GM19239 (cell line): ENCODE data around the gene PI4KB.
A peak's percentile ranks its signal among the peaks of the same experiment; 100 is the strongest.
"Not testable (repeated sequence)": the region's sequence is repeated elsewhere in the genome, so short reads cannot be mapped to it uniquely, and the experiment has no call there.

Experiments used
- DNase-seq: peaks from one replicate; pipeline ENCODE4 v3.0.0; 2011; ENCODE audit warnings: low spot score; ENCODE audit not compliant: insufficient read length
- FAIRE-seq: peaks from 2 replicates; lab custom pipeline; 2011; peaks lifted over from hg19 to GRCh38; lab: Jason Lieb, UNC

Gene PI4KB

DNA sequence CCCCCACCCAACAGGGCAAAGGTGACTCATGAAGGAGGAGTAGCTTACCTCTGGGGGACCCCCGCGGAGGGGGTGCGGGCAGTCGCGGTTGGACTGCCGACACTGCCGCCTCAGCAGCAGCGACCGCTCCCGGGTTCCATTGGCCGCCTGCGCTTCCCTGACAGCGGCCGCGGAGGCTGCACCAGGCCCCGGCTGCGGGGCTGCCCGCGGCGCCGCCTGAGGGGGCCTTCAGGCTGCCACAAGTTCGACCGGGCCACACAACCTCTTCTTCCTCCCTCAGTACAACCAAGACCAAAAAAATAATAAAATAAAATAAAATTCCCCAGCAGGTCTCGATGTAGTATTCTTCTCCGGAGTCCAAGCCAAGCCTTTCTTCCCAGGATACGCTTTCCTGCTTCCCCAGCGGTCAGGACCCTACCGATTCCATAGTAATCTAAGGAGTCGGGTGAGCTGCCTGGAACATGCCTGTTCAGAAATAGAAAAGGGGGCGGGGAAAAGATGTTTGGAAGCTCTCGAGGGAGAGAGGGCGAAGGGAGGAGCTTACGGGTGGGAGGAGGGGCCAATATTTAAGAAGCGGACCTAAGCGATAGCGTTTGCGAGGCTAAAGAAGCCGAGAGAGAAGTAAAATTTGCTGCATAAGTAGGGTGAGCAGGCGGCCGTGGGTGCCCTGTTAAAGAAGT is at the start of gene PI4KB:
TSS of gene PI4KB (minus strand) at position 194 of the 680 bp plus-strand sequence. CDS start 10,935 bp downstream, outside the sequence.
- DNase-seq (peak; percentile 89), FAIRE-seq (peak; percentile 97)

DNA sequence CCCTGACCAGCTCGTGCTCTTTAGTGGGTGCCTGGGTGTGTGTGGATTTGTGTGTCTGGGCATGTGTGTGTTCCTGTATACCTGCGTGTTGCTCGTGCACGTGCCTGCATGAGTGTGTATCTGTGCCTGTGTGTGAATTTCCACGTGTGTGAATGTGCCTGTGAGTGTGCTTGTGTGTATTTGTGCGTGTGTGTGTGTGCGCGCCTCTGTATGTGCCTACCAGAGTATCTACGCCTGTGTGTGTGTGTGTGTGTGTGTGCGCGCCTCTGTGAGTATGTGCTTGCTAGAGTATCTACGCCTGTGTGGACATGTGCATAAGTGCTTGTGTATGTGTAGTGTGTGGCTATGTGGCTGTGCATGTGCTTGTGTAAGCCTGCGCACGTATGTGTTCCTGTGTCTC is 46.0 kb upstream of the PI4KB start:
- no peak for DNase-seq
- no peak for FAIRE-seq

DNA sequence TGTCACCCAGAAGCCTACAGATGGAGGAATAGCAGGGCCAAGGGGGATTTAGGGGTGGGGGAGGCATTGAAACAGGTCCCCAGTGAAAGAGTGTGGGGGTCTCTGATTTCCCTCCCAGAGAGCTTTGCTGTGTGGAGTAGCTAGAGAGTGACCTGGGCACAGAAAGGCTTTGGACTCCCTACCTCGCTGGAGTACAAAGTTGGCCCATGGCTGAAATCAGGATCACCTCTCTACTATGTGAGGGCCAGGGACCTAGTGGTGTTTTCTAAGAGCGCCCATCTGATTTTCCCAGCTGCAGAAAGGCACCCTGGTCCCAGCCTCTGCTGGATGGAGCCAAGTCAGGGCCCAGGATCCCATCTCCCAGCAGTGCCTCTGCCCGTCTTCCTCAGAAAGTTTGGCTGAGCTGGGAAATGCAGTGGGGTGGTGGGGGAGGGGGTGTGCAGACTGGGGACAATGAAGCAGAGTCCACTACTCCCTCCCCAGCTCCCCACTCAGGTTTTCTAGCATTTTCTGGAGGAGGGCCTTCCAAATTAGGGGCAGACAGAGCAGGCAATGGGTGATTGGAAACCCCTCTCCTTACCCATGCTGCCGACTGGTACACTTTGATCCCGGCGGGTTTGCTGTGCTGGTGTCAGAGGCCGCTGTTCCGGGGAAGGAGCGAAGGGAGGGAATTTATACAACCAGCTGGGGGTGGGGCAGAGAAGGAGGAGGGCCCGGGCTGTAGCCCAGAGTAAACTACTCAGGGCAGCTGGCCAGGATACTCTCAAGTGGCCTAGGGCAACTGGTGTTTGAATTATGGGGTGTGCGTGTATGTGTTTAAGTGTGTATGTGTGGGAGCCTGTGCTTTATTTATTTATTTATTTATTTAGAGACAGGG is 45.1 kb upstream of the PI4KB start, which contains the start of gene SELENBP1:
TSS of gene SELENBP1 (minus strand) at position 648 of the 877 bp plus-strand sequence. CDS start at position 584, 64 bp downstream.
- DNase-seq (no peak), FAIRE-seq (no peak)

DNA sequence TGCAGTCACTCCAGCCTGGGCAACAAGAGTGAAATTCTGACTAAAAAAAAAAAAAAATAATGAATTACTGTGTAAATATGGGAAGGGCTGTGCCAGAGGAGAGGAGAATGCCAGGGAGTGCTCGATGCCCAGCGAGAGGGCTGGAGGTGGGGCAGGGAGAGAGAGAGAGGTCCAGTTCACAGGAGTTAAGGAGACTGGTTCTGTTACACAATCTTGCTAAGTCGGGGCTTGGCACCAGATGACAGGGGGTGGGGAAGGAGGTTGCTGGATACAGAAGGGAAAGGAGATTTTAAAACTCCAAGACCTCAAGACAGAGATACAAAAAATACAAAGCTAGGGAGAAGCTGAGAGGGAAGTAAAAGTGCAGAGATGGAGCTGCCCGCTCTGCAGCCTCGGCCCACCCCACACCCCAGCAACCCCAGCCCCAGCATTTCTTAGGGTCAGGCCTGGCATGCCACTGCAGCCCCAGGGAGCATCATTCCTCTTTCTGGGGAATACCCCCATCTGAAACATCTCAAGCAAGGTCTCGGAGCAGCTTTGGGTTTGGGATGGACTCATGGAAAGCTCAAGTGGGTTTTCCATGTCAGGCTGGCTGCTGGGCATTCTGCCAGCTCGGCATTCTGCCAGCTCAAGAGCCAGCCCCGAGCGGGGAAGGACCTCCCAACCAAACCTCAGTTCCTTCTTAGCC is 44.3 kb upstream of the PI4KB start:
- DNase-seq (no peak), FAIRE-seq (no peak)

DNA sequence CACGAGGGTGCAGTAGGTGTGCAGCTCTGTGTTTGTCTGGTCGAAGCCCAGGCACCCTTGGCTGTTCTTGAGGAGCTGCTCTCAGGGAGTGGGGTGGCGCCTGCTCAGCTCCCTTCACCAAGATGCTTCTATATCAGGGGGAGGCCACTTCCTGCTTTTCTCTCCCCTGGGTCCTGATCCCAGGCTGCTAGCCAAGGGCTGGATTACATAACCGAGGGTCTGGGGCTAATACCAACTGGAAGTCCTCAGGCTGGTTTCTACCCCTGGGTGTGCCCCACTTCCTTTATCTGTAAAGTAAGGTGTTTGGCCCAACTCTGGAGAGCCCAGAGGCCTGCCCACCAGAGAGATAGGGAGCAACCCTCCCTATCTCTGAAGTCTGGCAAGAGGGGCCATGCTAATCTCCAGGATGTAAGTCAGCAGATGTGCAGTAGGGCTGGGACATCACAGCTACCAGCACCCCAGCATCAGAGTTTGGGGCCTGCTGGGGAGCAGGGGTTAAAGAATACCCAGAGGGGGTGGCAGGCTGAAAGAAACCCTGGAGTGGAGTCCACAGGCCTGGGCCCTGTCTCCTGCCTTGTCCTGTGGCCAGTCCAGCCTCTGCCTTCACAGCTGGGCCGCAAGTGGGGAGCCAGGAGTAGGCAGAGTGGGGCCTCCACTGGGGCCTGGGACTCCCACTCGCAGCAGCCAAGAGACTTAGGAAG is 43.1 kb upstream of the PI4KB start:
- FAIRE-seq: no peak
- DNase-seq: no peak

DNA sequence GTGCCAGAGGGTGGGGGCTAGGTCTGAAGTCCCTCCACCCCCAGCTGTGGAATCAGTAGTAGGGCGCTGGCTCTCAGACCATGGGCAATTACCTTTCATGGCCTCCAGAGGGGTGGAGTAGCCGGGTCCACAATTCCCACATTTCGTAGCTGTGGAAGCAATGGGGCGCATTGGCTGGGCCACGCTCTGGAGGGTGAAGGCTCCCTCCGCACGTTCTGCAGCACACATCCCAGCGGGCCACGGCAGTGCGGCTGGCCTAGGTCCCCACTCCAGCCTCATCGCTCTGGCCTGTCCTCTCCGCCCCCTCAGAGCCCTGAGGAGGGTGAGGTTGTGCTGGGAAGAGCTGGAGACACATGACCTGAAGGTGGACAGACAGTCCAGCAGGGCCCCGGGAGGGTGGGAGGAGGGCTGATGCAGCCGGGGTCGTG is 42.4 kb upstream of the PI4KB start:
- FAIRE-seq (no peak), DNase-seq (no peak)

DNA sequence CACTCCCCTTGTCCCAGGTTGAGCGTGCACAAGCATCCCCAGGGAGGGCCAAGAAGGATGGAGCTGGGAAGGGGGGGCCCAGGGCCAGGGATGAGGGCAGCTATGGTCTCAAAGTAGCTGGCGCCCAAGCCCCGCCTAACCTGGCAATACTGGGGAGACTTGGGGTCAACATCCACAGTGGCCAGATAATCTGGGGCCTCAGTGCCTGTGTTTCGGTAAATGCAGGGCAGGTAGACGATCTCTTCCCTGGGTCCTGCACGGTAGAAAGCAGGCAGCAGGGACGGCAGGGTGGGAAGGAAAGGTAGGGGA is 42.0 kb upstream of the PI4KB start:
- no peak for FAIRE-seq

DNA sequence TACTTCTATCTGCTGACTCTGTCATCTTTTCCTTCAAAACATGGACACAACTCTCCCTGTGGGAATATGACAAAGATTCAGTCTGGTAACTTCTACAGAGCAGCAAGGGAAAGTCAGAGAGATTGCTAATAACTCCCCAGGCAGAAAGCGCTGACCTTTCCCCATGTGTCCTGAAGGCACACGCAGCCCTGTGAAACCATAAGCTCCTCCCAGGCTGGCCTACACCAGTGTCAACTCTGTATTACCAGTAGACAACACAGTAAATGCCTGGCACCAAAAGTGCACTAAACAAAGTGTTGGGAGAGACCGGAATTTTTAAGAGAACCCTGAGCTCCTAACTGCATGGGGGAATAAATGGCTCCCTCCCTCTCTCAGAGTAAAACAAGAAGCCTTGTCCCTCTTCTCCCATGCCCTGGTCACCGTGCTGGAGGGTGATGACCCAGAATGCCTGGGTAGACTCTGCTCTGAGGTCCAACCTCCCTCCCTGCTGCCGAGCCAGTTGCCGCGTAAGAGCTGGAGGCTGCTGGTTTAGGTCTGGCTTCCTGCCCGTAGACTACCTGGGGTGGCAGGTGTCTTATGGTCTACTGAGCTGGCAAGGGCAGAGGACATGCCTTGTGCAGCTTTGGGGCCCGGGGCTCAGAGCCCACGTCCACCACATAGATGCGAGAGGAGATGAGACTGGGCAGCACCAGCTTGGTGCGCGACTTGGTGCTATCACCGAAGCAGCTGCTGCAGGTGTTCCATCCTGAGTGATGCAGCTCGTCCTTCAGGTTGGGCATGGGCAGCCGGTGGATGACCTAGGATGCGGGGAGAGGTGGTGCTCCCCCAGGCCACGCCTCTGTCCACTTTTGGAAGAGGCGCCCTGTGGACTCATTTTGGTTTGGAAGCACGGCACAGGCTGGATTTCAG is 41.4 kb upstream of the PI4KB start:
- FAIRE-seq (no peak), DNase-seq (no peak)

More for the DNA sequence above, 42.0 kb upstream of the PI4KB start:
- DNase-seq: no peak

DNA sequence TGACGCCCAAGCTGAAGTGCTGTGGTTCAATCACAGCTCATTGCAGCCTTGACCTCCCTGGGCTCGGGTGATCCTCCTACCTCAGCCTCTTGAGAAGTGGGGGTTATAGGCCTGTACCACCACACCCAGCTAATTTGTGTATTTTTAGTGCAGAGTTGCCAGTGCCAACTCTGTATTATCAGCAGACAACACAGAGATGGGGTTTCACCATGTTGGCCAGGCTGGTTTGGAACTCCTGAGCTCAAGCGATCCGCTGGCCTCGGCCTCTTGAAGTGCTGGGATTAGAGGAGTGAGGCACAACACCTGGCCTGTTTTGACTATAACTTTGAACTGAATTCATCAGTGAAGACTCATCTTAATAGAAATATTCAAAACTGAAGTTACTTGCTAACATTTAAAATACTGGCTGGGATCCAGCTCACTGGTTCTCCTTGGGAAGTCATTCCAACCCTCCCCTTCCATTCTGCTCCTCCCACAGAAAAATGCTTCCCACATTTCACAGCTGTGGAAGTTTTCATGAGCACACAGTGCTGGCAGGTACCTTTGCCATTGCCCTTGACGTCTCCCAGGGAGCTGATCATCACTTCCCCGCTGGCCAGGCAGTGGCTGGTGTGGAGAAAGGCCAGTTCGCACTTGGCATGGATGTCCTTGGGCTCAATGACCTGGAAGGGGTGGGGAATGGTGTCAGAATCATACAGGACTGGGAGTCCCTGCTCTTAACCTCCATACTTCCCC is 40.6 kb upstream of the PI4KB start:
- FAIRE-seq: no peak

DNA sequence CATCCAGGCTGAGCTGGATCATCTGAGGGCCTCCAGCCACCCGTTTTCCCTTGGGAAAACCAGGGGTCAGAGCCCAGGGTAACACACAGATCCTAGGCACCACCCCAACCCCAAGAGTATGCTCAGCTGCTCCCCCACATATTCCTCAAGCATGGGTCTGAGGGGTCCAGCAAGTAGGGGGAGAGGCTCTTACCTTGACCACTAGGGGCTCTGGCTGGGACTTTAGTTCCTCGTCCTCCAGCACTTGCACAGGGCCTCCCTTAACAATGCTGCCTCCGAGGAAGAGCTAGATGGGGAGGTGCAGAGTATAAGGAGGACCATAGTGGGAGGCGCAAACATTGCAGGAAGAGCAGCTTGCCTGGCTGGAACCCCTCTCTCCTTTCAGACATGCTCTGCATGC is 37.8 kb upstream of the PI4KB start:
- DNase-seq: no peak
- no peak for FAIRE-seq

More for the DNA sequence above, 40.6 kb upstream of the PI4KB start:
- DNase-seq: no peak

DNA sequence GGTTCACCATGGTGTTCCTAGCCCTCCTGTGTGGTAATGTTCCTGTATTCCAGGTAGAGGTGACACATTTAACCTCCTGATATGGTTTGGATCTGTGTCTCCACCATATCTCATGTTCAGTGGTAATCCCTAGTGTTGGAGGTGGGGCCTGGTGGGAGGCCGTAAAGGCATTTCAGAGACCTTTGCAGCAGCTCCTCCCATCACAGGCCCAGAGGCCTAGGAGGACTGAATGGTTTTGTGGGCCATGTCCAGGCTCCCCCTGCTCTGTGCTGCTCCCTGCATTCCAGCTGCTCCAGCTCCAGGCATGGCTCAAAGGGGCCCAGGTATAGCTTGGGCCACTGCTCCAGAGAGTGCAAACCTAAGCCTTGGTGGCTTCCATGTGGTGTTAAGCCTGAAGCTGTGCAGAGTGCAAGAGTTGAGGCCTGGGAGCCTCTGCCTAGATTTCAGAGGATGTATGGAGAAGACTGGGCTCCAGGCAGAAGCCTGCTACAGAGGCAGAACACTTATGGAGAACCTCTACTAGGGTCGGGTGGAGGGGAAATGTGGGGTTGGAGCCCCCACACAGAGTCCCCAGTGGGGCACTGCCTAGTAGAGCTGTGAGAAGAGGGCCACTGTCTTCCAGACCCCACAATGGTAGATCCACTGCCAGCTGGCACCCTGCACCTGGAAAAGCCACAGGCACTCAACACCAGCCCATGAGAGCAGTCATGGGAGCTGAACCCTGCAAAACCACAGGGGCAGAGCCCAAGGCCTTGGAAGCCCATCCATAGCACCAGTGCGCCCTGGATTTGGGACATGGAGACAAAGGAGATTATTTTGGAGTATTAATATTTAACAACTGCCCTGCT is 35.3 kb upstream of the PI4KB start:
- FAIRE-seq (no peak), DNase-seq (no peak)

DNA sequence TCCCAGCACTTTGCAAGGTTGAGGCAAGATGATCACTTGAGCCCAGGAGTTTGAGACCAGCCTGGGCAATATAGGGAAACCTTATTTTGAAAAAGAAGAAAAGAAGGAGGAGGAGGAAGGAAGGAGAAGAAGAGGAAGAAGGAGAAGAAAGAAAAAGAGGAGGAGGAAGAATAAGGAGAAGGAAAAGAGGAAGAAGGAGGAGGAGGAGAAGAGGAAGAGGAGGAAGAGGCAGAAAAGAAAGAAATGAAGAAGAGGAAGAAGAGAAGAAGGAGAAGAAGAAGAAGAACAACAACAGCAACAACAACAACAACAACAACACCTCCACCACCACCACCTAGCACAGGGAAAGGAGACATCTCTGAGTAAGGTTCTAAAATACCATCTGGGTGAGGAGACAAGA is 34.7 kb upstream of the PI4KB start:
- no peak for FAIRE-seq

DNA sequence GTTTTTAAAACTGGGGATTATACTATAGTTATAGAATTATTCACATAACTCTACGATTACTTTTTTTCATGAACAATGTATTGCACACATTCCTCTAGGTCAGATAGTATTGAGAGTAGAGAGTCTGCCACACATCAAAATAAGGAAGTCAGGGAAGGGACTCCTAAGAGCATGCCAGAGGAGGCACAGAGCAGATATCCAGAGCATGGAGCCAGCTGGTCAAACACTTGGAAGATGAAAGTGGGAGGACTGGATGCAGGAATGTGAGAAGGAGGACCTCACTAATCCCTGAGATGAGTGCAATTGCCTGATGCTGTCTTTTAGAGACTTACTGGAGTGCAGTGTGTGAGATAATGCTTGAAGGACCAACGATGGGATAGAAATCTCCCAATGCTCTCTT is 29.5 kb upstream of the PI4KB start:
- DNase-seq (no peak), FAIRE-seq (no peak)

More for the DNA sequence above, 34.7 kb upstream of the PI4KB start:
- DNase-seq: no peak

DNA sequence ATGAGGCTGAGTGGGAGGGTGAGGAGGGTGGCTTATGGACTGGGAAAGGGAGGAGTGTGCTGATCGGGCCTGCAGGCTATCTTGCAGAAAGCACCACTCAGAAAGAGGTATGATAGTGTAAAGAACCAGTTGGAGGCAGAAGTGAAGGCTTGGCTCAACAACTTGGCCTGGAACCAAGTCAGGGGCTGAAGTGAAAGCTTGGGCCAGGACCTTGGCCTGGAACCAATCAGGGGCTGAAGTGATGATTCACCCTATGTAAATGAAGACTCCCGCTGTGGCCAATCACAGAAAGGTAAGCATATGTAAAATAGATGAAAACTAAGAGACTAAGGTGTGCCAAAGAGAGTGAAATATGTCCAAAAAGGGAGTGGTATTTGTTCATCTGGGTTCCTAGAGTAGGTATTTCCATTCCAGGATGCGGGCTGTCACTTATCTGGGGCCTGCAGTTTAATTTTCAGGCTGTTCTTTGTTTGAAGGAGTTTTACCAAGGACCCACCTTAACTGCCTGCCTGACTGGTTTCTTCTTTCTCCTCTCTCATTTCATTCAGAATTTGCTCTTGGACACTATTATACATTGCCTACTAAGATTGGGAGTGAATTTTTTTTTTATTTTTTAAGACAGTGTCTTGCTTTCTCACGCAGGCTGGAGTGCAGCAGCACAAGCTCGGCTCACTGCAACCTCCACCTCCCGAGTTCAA is 25.0 kb upstream of the PI4KB start:
- no peak for DNase-seq
- FAIRE-seq: no peak

DNA sequence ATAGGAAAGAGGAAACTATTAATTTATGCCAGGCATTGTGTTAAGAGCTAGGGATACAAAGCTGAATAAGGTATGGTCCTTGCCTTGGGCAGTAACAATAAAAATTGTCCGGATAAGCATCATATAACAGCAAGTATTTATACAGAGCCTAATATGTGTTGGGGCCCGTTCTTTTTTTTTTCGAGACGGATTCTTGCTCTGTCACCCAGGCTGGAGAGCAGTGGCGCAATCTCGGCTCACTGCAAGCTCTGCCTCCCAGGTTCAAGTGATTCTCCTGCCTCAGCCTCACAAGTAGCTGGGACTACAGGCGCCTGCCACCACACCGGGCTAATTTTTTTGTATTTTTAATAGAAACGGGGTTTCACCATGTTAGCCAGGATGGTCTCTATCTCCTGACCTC is 23.1 kb upstream of the PI4KB start:
- not testable (repeated sequence) for FAIRE-seq

DNA sequence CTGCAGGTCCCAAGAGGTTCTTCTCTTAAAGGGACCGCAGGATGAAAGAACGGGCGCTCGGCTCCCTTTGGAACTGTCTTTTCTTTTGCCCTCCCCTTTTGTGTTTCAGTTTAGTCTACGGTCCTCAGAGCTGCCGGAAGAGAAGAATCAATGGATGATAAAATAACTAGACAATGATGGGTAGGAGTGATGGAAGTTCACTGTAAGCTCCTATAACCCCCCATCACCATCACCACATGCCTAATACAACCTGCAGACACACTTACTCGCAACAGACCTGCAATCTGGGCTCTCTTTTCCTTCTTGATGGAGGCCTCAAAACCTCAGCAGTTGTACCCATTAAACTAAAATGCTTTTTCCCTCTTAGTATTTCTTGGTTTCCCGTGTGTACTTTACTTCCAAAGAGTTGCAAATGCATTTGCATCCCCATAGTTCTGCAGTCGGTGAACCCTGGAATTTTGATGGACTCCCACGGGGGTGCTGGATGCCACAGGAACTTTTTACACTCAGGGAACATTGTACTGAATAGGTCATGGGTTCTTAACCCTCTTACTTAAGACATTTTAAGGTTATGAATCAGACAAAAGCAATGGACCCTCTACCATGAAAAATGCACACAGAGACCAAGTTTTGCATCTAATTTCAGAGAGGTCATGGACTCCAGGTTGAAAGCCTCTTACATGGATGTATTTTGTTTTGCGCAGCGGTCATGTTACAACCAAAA is 20.5 kb upstream of the PI4KB start:
- FAIRE-seq (no peak), DNase-seq (no peak)

More for the DNA sequence above, 23.1 kb upstream of the PI4KB start:
- DNase-seq: not testable (repeated sequence)
